ENCODE data around the gene USP28.

The USP28 gene

DNA sequence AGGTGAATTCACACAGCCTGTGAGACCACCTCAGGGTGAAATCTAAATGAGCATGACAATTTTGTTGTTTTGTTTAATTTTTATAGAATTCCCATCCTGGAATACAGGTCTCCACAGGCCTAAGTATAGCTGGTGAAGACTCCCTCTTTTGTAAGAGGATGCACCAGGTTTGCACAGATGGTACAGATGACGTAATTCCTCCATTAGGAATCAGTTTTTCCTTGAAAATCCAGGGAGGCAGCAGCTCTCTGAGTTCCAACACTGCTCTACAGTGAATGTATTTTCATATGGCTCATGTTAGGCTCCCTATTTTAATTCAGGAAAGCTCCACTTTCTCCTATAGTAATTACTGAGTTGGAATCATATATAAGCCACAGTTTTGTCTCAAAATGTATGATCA is 47.2 kb downstream of the USP28 start:
- no peak overlapping the region for H3K4me2 ChIP-seq (ENCODE audit: low read depth, low read length)
- H3K9me2 ChIP-seq (replicated peaks; ENCODE audit: insufficient read depth, low read length) = no peaks in the 10 kb centered on the region
- H3K4me1 ChIP-seq (ENCODE audit: low read length) = 0 out of 2 replicates have a peak, but pooled peaks cover 3% of the 10 kb centered on the region
- H2AFZ ChIP-seq (ENCODE audit: low read length) = no peak overlapping the region
- H3K79me2 ChIP-seq (ENCODE audit: low read length) = peaks cover 4% of the 10 kb centered on the region; the same call in 1 of the 2 replicates
- peaks cover 5% of the 10 kb centered on the region for H3K36me3 ChIP-seq (replicated peaks; ENCODE audit: insufficient read depth, low read length)
- no peaks in the 10 kb centered on the region for H4K20me1 ChIP-seq (ENCODE audit: insufficient read depth, low read length)
- no peaks in the 10 kb centered on the region; the same call in 1 of the 2 replicates for H3F3A ChIP-seq (ENCODE audit: insufficient read depth, low read length)
- no peak overlapping the region for H3K27ac ChIP-seq (ENCODE audit: low read length)
- TF ChIP-seq, protein P1, sequence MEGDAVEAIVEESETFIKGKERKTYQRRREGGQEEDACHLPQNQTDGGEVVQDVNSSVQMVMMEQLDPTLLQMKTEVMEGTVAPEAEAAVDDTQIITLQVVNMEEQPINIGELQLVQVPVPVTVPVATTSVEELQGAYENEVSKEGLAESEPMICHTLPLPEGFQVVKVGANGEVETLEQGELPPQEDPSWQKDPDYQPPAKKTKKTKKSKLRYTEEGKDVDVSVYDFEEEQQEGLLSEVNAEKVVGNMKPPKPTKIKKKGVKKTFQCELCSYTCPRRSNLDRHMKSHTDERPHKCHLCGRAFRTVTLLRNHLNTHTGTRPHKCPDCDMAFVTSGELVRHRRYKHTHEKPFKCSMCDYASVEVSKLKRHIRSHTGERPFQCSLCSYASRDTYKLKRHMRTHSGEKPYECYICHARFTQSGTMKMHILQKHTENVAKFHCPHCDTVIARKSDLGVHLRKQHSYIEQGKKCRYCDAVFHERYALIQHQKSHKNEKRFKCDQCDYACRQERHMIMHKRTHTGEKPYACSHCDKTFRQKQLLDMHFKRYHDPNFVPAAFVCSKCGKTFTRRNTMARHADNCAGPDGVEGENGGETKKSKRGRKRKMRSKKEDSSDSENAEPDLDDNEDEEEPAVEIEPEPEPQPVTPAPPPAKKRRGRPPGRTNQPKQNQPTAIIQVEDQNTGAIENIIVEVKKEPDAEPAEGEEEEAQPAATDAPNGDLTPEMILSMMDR (IDR thresholded peaks at IDR 0.05; ENCODE audit: low read length) = no peak
- TF ChIP-seq EZH2 (optimal IDR thresholded peaks at IDR 0.05; ENCODE audit: low read depth, low read length) = no peak
- TF ChIP-seq EZH2phosphoT487 (IDR thresholded peaks at IDR 0.05; ENCODE audit: low read length) = no peak
- no peaks in the 10 kb centered on the region for H3K27me3 ChIP-seq (replicated peaks; ENCODE audit: insufficient read depth, low read length)
- no peak overlapping the region for H3K9ac ChIP-seq (ENCODE audit: low read length)
- no peaks in the 10 kb centered on the region for H3K9me3 ChIP-seq (replicated peaks; ENCODE audit: insufficient read depth, low read length)
- DNase-seq = no peak
- no peak overlapping the region for H3K4me3 ChIP-seq (ENCODE audit: low read length)

DNA sequence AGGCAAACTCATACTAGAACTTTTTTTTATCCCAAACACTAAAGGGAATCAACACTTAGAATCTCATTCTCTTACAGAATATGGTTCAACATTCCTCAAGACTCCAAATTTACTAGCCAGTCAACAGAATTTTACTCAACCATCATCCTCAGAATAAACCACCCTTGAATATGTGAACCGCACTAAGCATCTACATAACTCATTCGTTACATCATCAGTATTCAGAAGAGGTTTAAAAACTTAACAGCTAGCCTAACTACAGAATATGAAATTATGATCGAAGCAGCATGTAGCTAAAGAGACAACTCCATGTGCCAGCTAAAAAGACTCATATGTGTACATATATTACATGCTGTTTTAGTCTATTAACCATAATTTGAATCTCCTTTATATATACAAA is 47.9 kb downstream of the USP28 start:
- Histone ChIP-seq H4K20me1 (ENCODE audit: insufficient read depth, low read length) (no peaks in the 10 kb centered on the region), H3K4me3 (ENCODE audit: low read length) (no peak overlapping the region), H3K36me3 (replicated peaks; ENCODE audit: insufficient read depth, low read length) (peaks cover 5% of the 10 kb centered on the region), H3K79me2 (ENCODE audit: low read length) (peaks cover 4% of the 10 kb centered on the region; the same call in 1 of the 2 replicates), H3K4me2 (ENCODE audit: low read depth, low read length) (no peak overlapping the region), H3K9me3 (replicated peaks; ENCODE audit: insufficient read depth, low read length) (no peaks in the 10 kb centered on the region), H2AFZ (ENCODE audit: low read length) (no peak overlapping the region), H3K27ac (ENCODE audit: low read length) (no peak overlapping the region), H3K9ac (ENCODE audit: low read length) (no peak overlapping the region), H3K4me1 (ENCODE audit: low read length) (0 out of 2 replicates have a peak, but pooled peaks cover 3% of the 10 kb centered on the region), H3K27me3 (replicated peaks; ENCODE audit: insufficient read depth, low read length) (no peaks in the 10 kb centered on the region), H3F3A (ENCODE audit: insufficient read depth, low read length) (no peaks in the 10 kb centered on the region; the same call in 1 of the 2 replicates), H3K9me2 (replicated peaks; ENCODE audit: insufficient read depth, low read length) (no peaks in the 10 kb centered on the region)
- TF ChIP-seq EZH2 (optimal IDR thresholded peaks at IDR 0.05; ENCODE audit: low read depth, low read length) = no peak
- TF ChIP-seq, protein P1 (IDR thresholded peaks at IDR 0.05; ENCODE audit: low read length) = no peak
- TF ChIP-seq EZH2phosphoT487 (IDR thresholded peaks at IDR 0.05; ENCODE audit: low read length) = no peak
- DNase-seq = no peak

DNA sequence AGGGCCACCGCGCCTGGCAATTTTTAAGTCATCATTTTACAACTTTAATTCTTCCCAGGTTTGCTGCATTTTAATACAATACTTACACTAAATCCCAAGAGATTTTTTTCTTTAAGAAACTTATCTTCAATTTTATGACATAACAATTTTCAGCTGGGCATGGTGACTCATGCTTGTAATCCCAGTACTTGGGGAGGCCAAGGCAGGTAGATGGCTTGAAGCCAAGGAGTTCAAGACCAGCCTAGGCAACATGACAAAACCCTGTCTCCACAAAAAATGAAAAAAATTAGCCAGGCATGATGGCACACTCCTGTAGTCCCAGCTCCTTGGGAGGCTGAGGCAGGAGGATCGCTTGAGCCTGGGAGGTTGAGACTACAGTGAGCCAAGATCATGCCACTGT is 56.9 kb downstream of the USP28 start:
- TF ChIP-seq, protein P1 (IDR thresholded peaks at IDR 0.05; ENCODE audit: low read length) = no peak
- no peak for TF ChIP-seq EZH2phosphoT487 (IDR thresholded peaks at IDR 0.05; ENCODE audit: low read length)
- no peak for TF ChIP-seq EZH2 (optimal IDR thresholded peaks at IDR 0.05; ENCODE audit: low read depth, low read length)
- H4K20me1 ChIP-seq (ENCODE audit: insufficient read depth, low read length) = no peaks in the 10 kb centered on the region
- H3K4me2 ChIP-seq (ENCODE audit: low read depth, low read length) = no peak overlapping the region
- H3K36me3 ChIP-seq (replicated peaks; ENCODE audit: insufficient read depth, low read length) = no peaks in the 10 kb centered on the region; the same call in 1 of the 2 replicates
- H2AFZ ChIP-seq (ENCODE audit: low read length) = no peak overlapping the region
- H3K4me3 ChIP-seq (ENCODE audit: low read length) = no peak overlapping the region
- no peaks in the 10 kb centered on the region for H3K9me3 ChIP-seq (replicated peaks; ENCODE audit: insufficient read depth, low read length)
- no peaks in the 10 kb centered on the region for H3F3A ChIP-seq (ENCODE audit: insufficient read depth, low read length)
- DNase-seq = no peak
- no peak overlapping the region for H3K9ac ChIP-seq (ENCODE audit: low read length)
- no peaks in the 10 kb centered on the region for H3K4me1 ChIP-seq (ENCODE audit: low read length)
- no peaks in the 10 kb centered on the region for H3K27me3 ChIP-seq (replicated peaks; ENCODE audit: insufficient read depth, low read length)
- H3K79me2 ChIP-seq (ENCODE audit: low read length) = no peaks in the 10 kb centered on the region
- no peaks in the 10 kb centered on the region for H3K9me2 ChIP-seq (replicated peaks; ENCODE audit: insufficient read depth, low read length)
- H3K27ac ChIP-seq (ENCODE audit: low read length) = no peak overlapping the region
